DND-41 (cell line): Measurements from ENCODE around the gene CACUL1.

Experiments used
- CTCF ChIP-seq: IDR thresholded peaks from 2 replicates; pipeline ENCODE4 v1.5.1; 2012; ENCODE audit warnings: borderline replicate concordance, low read length, moderate library complexity, mild to moderate bottlenecking; ENCODE audit not compliant: poor library complexity, severe bottlenecking; ENCODE audit errors: extremely low read depth
- EZH2 ChIP-seq: IDR thresholded peaks from 3 replicates; pipeline ENCODE4 v1.6.1; 2012; ENCODE audit warnings: borderline replicate concordance, low read depth, mild to moderate bottlenecking, moderate library complexity, low read length, inconsistent platforms; ENCODE audit not compliant: severe bottlenecking

GRCh38 chr10:118748041-118748440 lies 6.7 kb downstream of the CACUL1 start:
- no peak for TF ChIP-seq CTCF
- no peak for TF ChIP-seq EZH2
